BE2C (cell line): ENCODE measurements around the gene SLIT1.

Source experiments
- DNase-seq: peaks from one replicate; pipeline ENCODE4 v3.0.0-alpha.2; 2020
- H3K27me3 ChIP-seq: fragments of 250-450 bp; sonication (Bioruptor Pico); 2 replicates; pipeline ENCODE4 v1.5.1; 2020; ENCODE audit warnings: mild to moderate bottlenecking
- H3K36me3 ChIP-seq: fragments of 250-450 bp; sonication (Bioruptor Pico); 2 replicates; pipeline ENCODE4 v1.5.1; 2020; ENCODE audit warnings: mild to moderate bottlenecking
- H3K4me1 ChIP-seq: fragments of 250-450 bp; sonication (Bioruptor Pico); 2 replicates; pipeline ENCODE4 v1.5.1; 2020
- H3K4me3 ChIP-seq: 2 replicates; pipeline ENCODE4 v1.5.1; 2011; ENCODE audit warnings: low read depth, low read length
- H3K9me3 ChIP-seq: fragments of 250-450 bp; sonication (Bioruptor Pico); 2 replicates; pipeline ENCODE4 v1.5.1; 2020
- TF ChIP-seq, protein P1 (sequence below): IDR thresholded peaks from 2 replicates; pipeline ENCODE4 v1.5.1; 2012; ENCODE audit warnings: mild to moderate bottlenecking, low read depth, low read length

The SLIT1 gene

DNA sequence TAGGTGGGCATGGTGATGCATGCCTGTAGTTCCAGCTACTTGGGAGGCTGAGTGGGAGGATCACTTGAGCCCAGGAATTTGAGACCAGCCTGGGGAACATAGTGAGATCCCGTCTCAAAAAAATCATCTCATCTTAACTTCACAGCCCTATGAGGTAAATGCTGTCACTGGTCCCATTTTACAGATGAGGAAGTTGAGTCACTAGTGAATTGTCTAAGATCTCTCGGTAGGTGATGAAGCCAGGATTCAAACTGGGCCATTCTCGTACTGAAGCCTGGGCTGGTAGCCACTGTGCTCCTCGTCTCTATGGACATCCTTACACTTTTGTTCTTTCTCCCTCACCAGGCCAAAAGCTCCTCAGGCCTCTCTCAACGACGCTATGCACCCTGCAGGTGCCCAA is 6.4 kb downstream of the SLIT1 start:
- DNase-seq: no peak
- Histone ChIP-seq H3K36me3 (no peaks in the 10 kb centered on the region), H3K4me3 (peak overlapping the region; percentile 49), H3K27me3 (no peaks in the 10 kb centered on the region), H3K4me1 (peaks cover 10% of the 10 kb centered on the region), H3K9me3 (no peaks in the 10 kb centered on the region)
- TF ChIP-seq, protein P1, sequence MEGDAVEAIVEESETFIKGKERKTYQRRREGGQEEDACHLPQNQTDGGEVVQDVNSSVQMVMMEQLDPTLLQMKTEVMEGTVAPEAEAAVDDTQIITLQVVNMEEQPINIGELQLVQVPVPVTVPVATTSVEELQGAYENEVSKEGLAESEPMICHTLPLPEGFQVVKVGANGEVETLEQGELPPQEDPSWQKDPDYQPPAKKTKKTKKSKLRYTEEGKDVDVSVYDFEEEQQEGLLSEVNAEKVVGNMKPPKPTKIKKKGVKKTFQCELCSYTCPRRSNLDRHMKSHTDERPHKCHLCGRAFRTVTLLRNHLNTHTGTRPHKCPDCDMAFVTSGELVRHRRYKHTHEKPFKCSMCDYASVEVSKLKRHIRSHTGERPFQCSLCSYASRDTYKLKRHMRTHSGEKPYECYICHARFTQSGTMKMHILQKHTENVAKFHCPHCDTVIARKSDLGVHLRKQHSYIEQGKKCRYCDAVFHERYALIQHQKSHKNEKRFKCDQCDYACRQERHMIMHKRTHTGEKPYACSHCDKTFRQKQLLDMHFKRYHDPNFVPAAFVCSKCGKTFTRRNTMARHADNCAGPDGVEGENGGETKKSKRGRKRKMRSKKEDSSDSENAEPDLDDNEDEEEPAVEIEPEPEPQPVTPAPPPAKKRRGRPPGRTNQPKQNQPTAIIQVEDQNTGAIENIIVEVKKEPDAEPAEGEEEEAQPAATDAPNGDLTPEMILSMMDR: no peak

DNA sequence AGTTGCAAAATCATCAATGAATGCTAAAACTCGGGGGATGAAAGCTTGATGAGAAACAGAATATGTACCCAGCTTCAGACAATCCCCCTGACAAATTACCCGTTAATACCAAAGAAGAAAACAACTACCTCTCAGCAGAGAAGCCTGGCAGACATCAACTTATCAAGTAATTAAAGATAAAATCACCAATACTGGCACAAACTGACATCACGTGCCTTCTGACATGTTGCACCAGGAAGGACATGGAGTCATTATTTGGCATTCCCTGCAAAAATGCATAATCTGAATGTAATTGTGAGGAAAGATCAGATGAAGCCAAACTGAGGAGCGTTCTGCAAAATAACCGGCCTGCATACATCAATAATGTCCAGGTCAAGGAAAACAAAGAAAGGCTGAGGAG is 7.7 kb downstream of the SLIT1 start:
- TF ChIP-seq, protein P1: no peak
- H3K4me3 ChIP-seq: no peak overlapping the region
- no peak for DNase-seq
- H3K36me3 ChIP-seq: no peaks in the 10 kb centered on the region
- H3K9me3 ChIP-seq: no peaks in the 10 kb centered on the region
- peaks cover 10% of the 10 kb centered on the region for H3K4me1 ChIP-seq
- no peaks in the 10 kb centered on the region for H3K27me3 ChIP-seq

DNA sequence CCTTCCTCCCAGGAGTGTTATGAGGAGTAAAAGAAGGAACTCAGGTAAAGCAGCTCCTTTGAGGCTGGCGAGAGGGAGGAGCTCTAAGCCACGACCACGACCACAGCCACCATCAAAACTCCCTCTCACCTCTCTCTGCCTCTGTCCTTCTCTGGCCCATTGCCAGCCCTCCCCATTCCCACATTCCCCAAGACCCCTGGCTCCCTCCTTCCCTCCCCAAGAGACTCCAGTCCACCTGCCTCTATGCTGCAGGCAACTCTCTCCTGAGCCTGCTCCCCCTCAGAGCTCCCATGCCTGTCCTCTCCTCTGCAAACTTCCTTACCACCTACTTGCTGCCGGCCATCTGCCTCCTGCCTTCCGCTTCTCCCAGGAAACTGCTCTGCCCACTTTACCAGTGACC is 9.5 kb downstream of the SLIT1 start:
- no peaks in the 10 kb centered on the region for H3K9me3 ChIP-seq
- TF ChIP-seq, protein P1: no peak

DNA sequence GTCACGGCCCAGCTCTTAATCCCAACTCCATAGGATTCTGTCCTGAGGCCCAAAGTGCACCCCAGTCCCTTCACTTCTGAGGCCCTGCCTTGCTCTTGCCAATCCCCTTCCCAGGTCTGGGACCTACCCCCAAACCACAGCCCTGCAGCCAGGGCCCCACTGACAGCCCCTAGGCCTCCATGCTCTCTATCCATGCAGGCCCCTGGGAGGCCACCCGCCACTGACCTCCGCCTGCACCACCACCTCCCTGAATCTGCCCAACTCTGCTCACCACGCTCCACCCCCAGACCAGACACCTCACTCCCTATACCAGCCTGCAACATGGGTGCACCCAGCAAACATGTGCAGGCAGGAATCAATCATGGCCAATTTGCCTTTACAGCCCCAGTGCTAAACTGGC is 10.2 kb downstream of the SLIT1 start:
- Histone ChIP-seq H3K4me3 (no peak overlapping the region), H3K27me3 (no peaks in the 10 kb centered on the region), H3K4me1 (peaks cover 4% of the 10 kb centered on the region; the same call in 1 of the 2 replicates), H3K9me3 (no peaks in the 10 kb centered on the region), H3K36me3 (no peaks in the 10 kb centered on the region)
- DNase-seq: no peak
- TF ChIP-seq, protein P1: no peak

More for the DNA sequence above, 9.5 kb downstream of the SLIT1 start:
- H3K4me3 ChIP-seq: no peak overlapping the region
- H3K4me1 ChIP-seq: peaks cover 9% of the 10 kb centered on the region
- H3K27me3 ChIP-seq: no peaks in the 10 kb centered on the region
- no peaks in the 10 kb centered on the region for H3K36me3 ChIP-seq
- no peak for DNase-seq

DNA sequence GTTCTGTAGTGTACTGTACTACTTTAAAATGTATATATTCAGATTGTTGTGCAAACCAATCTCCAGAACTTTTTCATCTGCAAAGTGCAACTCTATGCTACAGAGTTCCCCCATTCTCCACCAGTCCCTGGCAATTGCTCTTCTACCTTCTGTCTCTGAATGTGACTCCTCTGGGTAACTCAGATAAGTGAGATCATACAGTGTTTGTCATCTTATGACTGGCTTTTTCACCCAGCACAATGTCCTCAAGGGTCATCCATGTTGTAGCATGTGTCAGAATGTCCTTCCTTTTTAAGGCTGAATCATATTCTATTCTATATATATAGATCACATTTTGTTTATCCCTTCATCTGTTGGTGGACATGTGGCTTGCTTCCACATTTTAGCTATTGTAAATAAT is 10.8 kb downstream of the SLIT1 start:
- Histone ChIP-seq H3K4me3 (no peak overlapping the region), H3K9me3 (no peaks in the 10 kb centered on the region), H3K27me3 (no peaks in the 10 kb centered on the region), H3K36me3 (no peaks in the 10 kb centered on the region), H3K4me1 (peaks cover 4% of the 10 kb centered on the region; the same call in 1 of the 2 replicates)
- TF ChIP-seq, protein P1: no peak
- no peak for DNase-seq

DNA sequence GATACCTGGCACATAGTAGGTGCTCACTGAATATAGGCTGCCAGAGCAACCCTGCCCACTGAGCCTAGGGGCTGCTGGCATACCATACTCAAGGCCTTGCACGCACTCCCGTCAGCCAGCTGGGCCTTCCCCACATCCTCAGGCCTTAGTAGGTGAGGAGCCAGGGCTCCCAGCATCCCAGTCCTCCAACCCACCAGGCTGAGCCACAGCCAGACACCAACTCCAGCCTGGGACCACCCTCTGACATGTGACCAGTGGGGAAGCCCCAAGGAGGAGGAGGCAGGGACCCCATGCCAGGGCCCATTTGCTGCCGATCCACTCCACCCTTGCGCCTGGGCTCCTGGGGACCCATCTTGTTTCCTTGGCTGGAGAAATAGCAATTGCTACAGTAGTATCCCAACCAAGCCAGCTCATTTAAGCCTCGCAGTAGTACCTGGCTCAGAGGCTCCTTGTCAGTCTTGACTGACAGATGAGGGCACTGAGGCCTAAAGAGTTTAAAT is 11.4 kb downstream of the SLIT1 start:
- peaks cover 4% of the 10 kb centered on the region; the same call in 1 of the 2 replicates for H3K4me1 ChIP-seq
- TF ChIP-seq, protein P1: no peak
- no peaks in the 10 kb centered on the region for H3K9me3 ChIP-seq

More for the DNA sequence above, 11.4 kb downstream of the SLIT1 start:
- no peak for DNase-seq
- no peaks in the 10 kb centered on the region for H3K27me3 ChIP-seq
- no peaks in the 10 kb centered on the region for H3K36me3 ChIP-seq
- H3K4me3 ChIP-seq: no peak overlapping the region
